IMR-90 (cell line): Measurements from ENCODE around the gene SLC7A10. TPM values are rescaled to one million over a fixed set of nuclear protein-coding genes. Genes with fewer than 3 reads are reported as not detected.

Source experiments
- ATAC-seq: fragments of 200-7000 bp; cut with Tn5 transposase; 2 replicates; pipeline ENCODE4 v1.9.1; 2020; ENCODE audit warnings: low read depth, mild to moderate bottlenecking, moderate library complexity
- BruUV-seq: library from RNA; stranded (reverse); fragments of 400-500 nt; replicated peaks from 2 replicates; lab custom pipeline; 2021; lab: Mats Ljungman, UMichigan
- CTCF ChIA-PET: fragments of 300-600 bp; formaldehyde crosslinking; extraction: SDS; loops from one replicate; lab custom pipeline; 2021; ENCODE audit warnings: antibody characterized with exemption; lab: Yijun Ruan, JAX
- POLR2A ChIA-PET: fragments of 300-600 bp; sonication (Branson Sonifier 250); formaldehyde crosslinking; loops from one replicate; lab custom pipeline; 2022; ENCODE audit warnings: antibody characterized with exemption; ENCODE audit not compliant: unreplicated experiment; lab: Charles Lee
- DNase-seq: peaks from one replicate; pipeline ENCODE4 v3.0.0; 2013
- H2AFZ ChIP-seq: replicated peaks from 2 replicates; pipeline ENCODE3; 2013; ENCODE audit warnings: low read length, mild to moderate bottlenecking; ENCODE audit not compliant: poor library complexity
- H2AK5ac ChIP-seq: 2 replicates; pipeline ENCODE4 v1.6.1; 2013; ENCODE audit warnings: low read depth, low read length, inconsistent platforms
- H2AK9ac ChIP-seq: replicated peaks from 2 replicates; pipeline ENCODE3; 2013; ENCODE audit warnings: mild to moderate bottlenecking, low read depth, low read length, moderate library complexity; ENCODE audit not compliant: poor library complexity
- H2BK120ac ChIP-seq: 2 replicates; pipeline ENCODE4 v1.6.1; 2013; ENCODE audit warnings: low read depth, low read length, inconsistent platforms
- H2BK15ac ChIP-seq: 3 replicates; pipeline ENCODE4 v1.6.1; 2013; ENCODE audit warnings: low read depth, low read length, inconsistent platforms
- H2BK20ac ChIP-seq: 2 replicates; pipeline ENCODE4 v1.6.1; 2013; ENCODE audit warnings: low read depth, mild to moderate bottlenecking, inconsistent platforms, low read length, moderate library complexity
- H2BK5ac ChIP-seq: 2 replicates; pipeline ENCODE4 v1.6.1; 2013; ENCODE audit warnings: mild to moderate bottlenecking, low read depth, low read length, inconsistent platforms; ENCODE audit not compliant: poor library complexity, severe bottlenecking
- H3K14ac ChIP-seq: replicated peaks from 2 replicates; pipeline ENCODE4 v1.6.1; 2013; ENCODE audit warnings: low read depth, low read length, inconsistent platforms
- H3K18ac ChIP-seq: 2 replicates; pipeline ENCODE4 v1.6.1; 2013; ENCODE audit warnings: low read depth, low read length, control low read depth
- H3K23ac ChIP-seq: 2 replicates; pipeline ENCODE4 v1.6.1; 2013; ENCODE audit warnings: low read depth, low read length, inconsistent platforms
- H3K27ac ChIP-seq: 2 replicates; pipeline ENCODE4 v1.5.1; 2013; ENCODE audit warnings: mild to moderate bottlenecking, control low read depth, low read length; ENCODE audit not compliant: insufficient read depth
- H3K27me3 ChIP-seq: 2 replicates; pipeline ENCODE4 v1.6.1; 2013; ENCODE audit warnings: low read length; ENCODE audit not compliant: control insufficient read depth, insufficient read depth
- H3K36me3 ChIP-seq: 2 replicates; pipeline ENCODE4 v1.6.1; 2013; ENCODE audit warnings: low read length, mixed read lengths; ENCODE audit not compliant: control insufficient read depth, insufficient read depth
- H3K4ac ChIP-seq: 2 replicates; pipeline ENCODE4 v1.6.1; 2013; ENCODE audit warnings: low read depth, low read length, inconsistent platforms
- H3K4me1 ChIP-seq: 2 replicates; pipeline ENCODE4 v1.6.1; 2013; ENCODE audit warnings: low read length, mixed read lengths; ENCODE audit not compliant: control insufficient read depth, insufficient read depth
- H3K4me2 ChIP-seq: 2 replicates; pipeline ENCODE4 v1.6.1; 2013; ENCODE audit warnings: low read depth, mild to moderate bottlenecking, control low read depth, low read length, moderate library complexity
- H3K4me3 ChIP-seq: 2 replicates; pipeline ENCODE4 v1.5.1; 2013; ENCODE audit warnings: low read depth, mild to moderate bottlenecking, control low read depth, low read length, moderate library complexity; ENCODE audit not compliant: insufficient read depth
- H3K56ac ChIP-seq: 2 replicates; pipeline ENCODE4 v1.6.1; 2013; ENCODE audit warnings: low read length, inconsistent platforms; ENCODE audit not compliant: insufficient read depth; ENCODE audit errors: extremely low read depth
- H3K79me1 ChIP-seq, 2 experiments: 2 replicates each; pipeline ENCODE4 v1.6.1; 2013; ENCODE audit warnings: low read length in 2 of 2, inconsistent platforms in 1 of 2, low read depth in 1 of 2
- H3K9ac ChIP-seq: 2 replicates; pipeline ENCODE4 v1.6.1; 2013; ENCODE audit warnings: low read depth, low read length, control low read depth
- H3K9me1 ChIP-seq: 2 replicates; pipeline ENCODE4 v1.6.1; 2013; ENCODE audit warnings: low read length, inconsistent platforms; ENCODE audit not compliant: insufficient read depth
- H3K9me3 ChIP-seq: 2 replicates; pipeline ENCODE4 v1.6.1; 2013; ENCODE audit warnings: low read length; ENCODE audit not compliant: control insufficient read depth, insufficient read depth
- H4K20me1 ChIP-seq: 2 replicates; pipeline ENCODE4 v1.6.1; 2013; ENCODE audit warnings: low read length, inconsistent platforms; ENCODE audit not compliant: insufficient read depth
- H4K5ac ChIP-seq: 2 replicates; pipeline ENCODE4 v1.6.1; 2013; ENCODE audit warnings: mild to moderate bottlenecking, low read depth, low read length, control low read depth
- H4K8ac ChIP-seq, 2 experiments: 2 replicates each; pipeline ENCODE4 v1.6.1; 2013; ENCODE audit warnings: low read depth in 2 of 2, low read length in 2 of 2, control low read depth in 1 of 2, inconsistent platforms in 1 of 2
- H4K91ac ChIP-seq: 2 replicates; pipeline ENCODE4 v1.6.1; 2013; ENCODE audit warnings: low read depth, low read length, inconsistent platforms; ENCODE audit not compliant: insufficient read depth
- BHLHE40 ChIP-seq: fragments of 150-350 bp; IDR thresholded peaks from 2 replicates; pipeline ENCODE4 v1.6.1; 2016; ENCODE audit warnings: mild to moderate bottlenecking, low read depth, low read length
- CEBPB ChIP-seq: IDR thresholded peaks from 2 replicates; pipeline ENCODE4 v1.6.1; 2012; ENCODE audit warnings: low read depth, low read length, improper control_type of control experiment
- CHD1 ChIP-seq: IDR thresholded peaks from 2 replicates; pipeline ENCODE4 v1.6.1; 2012; ENCODE audit warnings: low read depth, low read length, improper control_type of control experiment
- CTCF ChIP-seq: conservative IDR thresholded peaks from 2 replicates; pipeline ENCODE4 v1.5.1; 2012; ENCODE audit warnings: mild to moderate bottlenecking, low read depth, low read length, improper control_type of control experiment
- ELK1 ChIP-seq: fragments of 150-350 bp; IDR thresholded peaks from 2 replicates; pipeline ENCODE4 v1.6.1; 2016; ENCODE audit warnings: low read depth, mild to moderate bottlenecking, low read length, moderate library complexity, borderline replicate concordance
- FOS ChIP-seq: fragments of 150-350 bp; IDR thresholded peaks from 2 replicates; pipeline ENCODE4 v1.6.1; 2016; ENCODE audit warnings: low read depth, low read length
- MAFK ChIP-seq: IDR thresholded peaks from 2 replicates; pipeline ENCODE4 v1.6.1; 2012; ENCODE audit warnings: low read depth, low read length, improper control_type of control experiment
- NFE2L2 ChIP-seq: fragments of 150-350 bp; IDR thresholded peaks from 2 replicates; pipeline ENCODE4 v1.6.1; 2016; ENCODE audit warnings: low read depth, mild to moderate bottlenecking, low read length
- POLR2A ChIP-seq: IDR thresholded peaks from 2 replicates; pipeline ENCODE4 v1.6.1; 2012; ENCODE audit warnings: mild to moderate bottlenecking, low read depth, low read length
- RAD21 ChIP-seq: IDR thresholded peaks from 2 replicates; pipeline ENCODE4 v1.6.1; 2012; ENCODE audit warnings: low read length, improper control_type of control experiment
- RCOR1 ChIP-seq: IDR thresholded peaks from 2 replicates; pipeline ENCODE4 v1.6.1; 2012; ENCODE audit warnings: mild to moderate bottlenecking, low read length, improper control_type of control experiment; ENCODE audit not compliant: insufficient replicate concordance
- RFX5 ChIP-seq: IDR thresholded peaks from 2 replicates; pipeline ENCODE4 v1.8.0; 2012; ENCODE audit warnings: low read depth, mild to moderate bottlenecking, low read length, moderate library complexity
- SMC3 ChIP-seq: fragments of 150-350 bp; IDR thresholded peaks from 2 replicates; pipeline ENCODE4 v1.6.1; 2016; ENCODE audit warnings: low read depth, mild to moderate bottlenecking, antibody characterized with exemption, low read length, moderate library complexity
- USF2 ChIP-seq: fragments of 150-350 bp; IDR thresholded peaks from 2 replicates; pipeline ENCODE4 v1.6.1; 2017; ENCODE audit warnings: mild to moderate bottlenecking, antibody characterized with exemption, low read length, low read depth
- WGBS, 2 experiments: methylation state at CpG; one replicate each; pipeline versions ENCODE4 v1.1.5 to v1.1.7; 2013; ENCODE audit warnings: missing lambda C conversion rate in 2 of 2; ENCODE audit not compliant: insufficient read length in 1 of 2; ENCODE audit errors: extremely low coverage in 2 of 2; 5-methylcytosine and 5-hydroxymethylcytosine counted together
- dilution Hi-C: fragments of 300-500 bp; cut with HindIII; formaldehyde crosslinking; loops from one replicate; pipeline ENCODE4 v1.14.3; 2018; ENCODE audit warnings: low sequenced_read_pairs; ENCODE audit not compliant: unreplicated experiment
- in situ Hi-C: fragments of 300-500 bp; cut with MboI; formaldehyde crosslinking; loops from 3 replicates; pipeline ENCODE4 v1.14.3; 2019; ENCODE audit warnings: low sequenced_read_pairs, inconsistent platforms, mixed read lengths
- intact Hi-C: fragments of 100-400 bp; cut with micrococcal nuclease; formaldehyde crosslinking; loops from 2 replicates; pipeline ENCODE4 v1.10.0; 2022
- polyA plus RNA-seq, 3 experiments: library from polyadenylated mRNA; depleted of rRNA; stranded (reverse); fragments of >200 nt; gene quantifications; 2 replicates each; pipeline ENCODE4 v1.2.3, GENCODE V29; 2012; ENCODE audit warnings: low replicate concordance in 1 of 3
- total RNA-seq: library from RNA; depleted of rRNA; stranded (reverse); fragments of >200 nt; gene quantifications from 2 replicates; pipeline ENCODE4 v1.2.3, GENCODE V29; 2012

Gene SLC7A10
- total and polyA plus RNA-seq, 2 of the 4 experiments (the other 2 are of a cell fraction): not detected

GRCh38 chr19:33255781-33256180 lies 30.1 kb upstream of the SLC7A10 start:
- H3K23ac ChIP-seq: no peak overlapping the region
- H3K9me3 ChIP-seq: peaks cover 2% of the 10 kb centered on the region
- TF ChIP-seq RFX5 (no peak), USF2 (no peak), CTCF (no peak), POLR2A (no peak), RAD21 (no peak), CHD1 (no peak), MAFK (no peak), RCOR1 (no peak), NFE2L2 (no peak), SMC3 (no peak), FOS (no peak), BHLHE40 (no peak), CEBPB (no peak), ELK1 (no peak)
- no peak overlapping the region for H3K4me3 ChIP-seq
- H4K5ac ChIP-seq: no peak overlapping the region
- no peaks in the 10 kb centered on the region for H3K4me1 ChIP-seq
- no peak overlapping the region for H3K27ac ChIP-seq
- no peak overlapping the region for H2BK15ac ChIP-seq
- no peak for DNase-seq
- H2BK120ac ChIP-seq: no peak overlapping the region
- H3K4me2 ChIP-seq: no peak overlapping the region
- no peak overlapping the region for H2AFZ ChIP-seq
- intact Hi-C loops (no loop called here), dilution Hi-C loops (no loop called here), in situ Hi-C loops (no loop called here)
- no peak overlapping the region for H4K91ac ChIP-seq
- ChIA-PET POLR2A (interaction anchor here (0.6 kb wide), 1 partner anchor 320 kb away, joined by 3 read pairs; no protein-coding TSS in a partner anchor), CTCF (no interaction called here)
- H3K18ac ChIP-seq: no peak overlapping the region
- H3K14ac ChIP-seq: no peak overlapping the region
- ATAC-seq: no peak
- BruUV-seq: no TSS peak
- H4K8ac ChIP-seq: no peak overlapping the region
- no peak overlapping the region for H2AK9ac ChIP-seq
- H2AK5ac ChIP-seq: no peak overlapping the region
- no peak overlapping the region for H2BK5ac ChIP-seq
- H3K79me1 ChIP-seq: no peaks in the 10 kb centered on the region
- H3K56ac ChIP-seq: no peak overlapping the region
- H3K9ac ChIP-seq: no peak overlapping the region
- peaks cover 14% of the 10 kb centered on the region for H3K27me3 ChIP-seq
- H2BK20ac ChIP-seq: no peak overlapping the region
- H4K20me1 ChIP-seq: no peaks in the 10 kb centered on the region
- H3K4ac ChIP-seq: no peak overlapping the region
- H3K9me1 ChIP-seq: no peaks in the 10 kb centered on the region
- WGBS, 2 experiments: 63% methylated on average over 3 of the region's 7 CpGs; no CpG with 5 or more reads in 1 of the 2 experiments
- H3K36me3 ChIP-seq: no peaks in the 10 kb centered on the region
